HG02759 (cell line): ENCODE data around the gene ZNF236.

Experiments used
- ATAC-seq: cut with Tn5 transposase; IDR thresholded peaks from one replicate; pipeline ENCODE4 v1.9.1; 2021; ENCODE audit warnings: mild to moderate bottlenecking, moderate library complexity; ENCODE audit not compliant: unreplicated experiment

Gene ZNF236

GRCh38 chr18:77001979-77002378, 179.6 kb downstream of the ZNF236 start:
- ATAC-seq = no peak

GRCh38 chr18:77002496-77002895, 180.1 kb downstream of the ZNF236 start:
- no peak for ATAC-seq

- no peak for ATAC-seq
Measured at GRCh38 chr18:77003316-77003715, 181.0 kb downstream of the ZNF236 start.

- ATAC-seq = no peak
Measured at GRCh38 chr18:77004555-77005380, 182.4 kb downstream of the ZNF236 start.

GRCh38 chr18:77005651-77006195, 183.4 kb downstream of the ZNF236 start:
- no peak for ATAC-seq

GRCh38 chr18:77006305-77007175, 184.2 kb downstream of the ZNF236 start:
- no peak for ATAC-seq

GRCh38 chr18:77007251-77007650, 184.9 kb downstream of the ZNF236 start:
- no peak for ATAC-seq

- ATAC-seq = no peak
Measured at GRCh38 chr18:77008006-77008405, 185.6 kb downstream of the ZNF236 start.

GRCh38 chr18:77008576-77009315, 186.4 kb downstream of the ZNF236 start:
- ATAC-seq = no peak

GRCh38 chr18:77009675-77010074, 187.3 kb downstream of the ZNF236 start:
- no peak for ATAC-seq

GRCh38 chr18:77012120-77012519, 189.8 kb downstream of the ZNF236 start:
- ATAC-seq = no peak

GRCh38 chr18:77012806-77013541, 190.6 kb downstream of the ZNF236 start:
- ATAC-seq = no peak

GRCh38 chr18:77013811-77014521, 191.6 kb downstream of the ZNF236 start:
- ATAC-seq = no peak

- ATAC-seq = no peak
Measured at GRCh38 chr18:77014538-77014937, 192.2 kb downstream of the ZNF236 start.

GRCh38 chr18:77015169-77015568, 192.8 kb downstream of the ZNF236 start:
- ATAC-seq = no peak

GRCh38 chr18:77015771-77016710, 193.7 kb downstream of the ZNF236 start:
- no peak for ATAC-seq

- ATAC-seq = no peak
Measured at GRCh38 chr18:77016936-77017335, 194.6 kb downstream of the ZNF236 start.

- ATAC-seq = no peak
Measured at GRCh38 chr18:77017355-77017754, 195.0 kb downstream of the ZNF236 start.
